HepG2 (cell line): ENCODE measurements around the gene UNG. TPM values are rescaled to one million over a fixed set of nuclear protein-coding genes. Genes with fewer than 3 reads are reported as not detected.

Source experiments
- ATAC-seq: fragments of 200-7000 bp; cut with Tn5 transposase; 3 replicates; pipeline ENCODE4 v1.9.1; 2020; ENCODE audit warnings: mild to moderate bottlenecking, moderate library complexity
- BruUV-seq: library from RNA; stranded (reverse); fragments of 400-500 nt; replicated peaks from 2 replicates; lab custom pipeline; 2021; lab: Mats Ljungman, UMichigan
- CTCF ChIA-PET: fragments of 300-600 bp; formaldehyde crosslinking; extraction: SDS; loops from one replicate; lab custom pipeline; 2021; ENCODE audit warnings: low total read pairs, inconsistent platforms, low intra/inter-chr PET ratio; lab: Yijun Ruan, JAX
- POLR2A ChIA-PET: fragments of 350-600 bp; sonication (Branson Sonifier 250); formaldehyde crosslinking; loops from one replicate; lab custom pipeline; 2020; ENCODE audit warnings: antibody characterized with exemption, inconsistent platforms; lab: Yijun Ruan, JAX
- DNase-seq: peaks from one replicate; pipeline ENCODE4 v3.0.0-alpha.2; 2015; ENCODE audit warnings: low spot score
- FAIRE-seq: peaks from 3 replicates; lab custom pipeline; 2011; peaks lifted over from hg19 to GRCh38; lab: Jason Lieb, UNC
- H2AFZ ChIP-seq: one replicate; pipeline ENCODE4 v1.6.1; 2011; ENCODE audit warnings: low read length, inconsistent platforms
- H3K27ac ChIP-seq: fragments of 300-600 bp; 3 replicates; pipeline ENCODE4 v1.8.0; 2011; ENCODE audit warnings: mixed run types, mild to moderate bottlenecking, mixed read lengths, low read length, inconsistent platforms; ENCODE audit not compliant: insufficient read depth; ENCODE audit errors: extremely low read length
- H3K27me3 ChIP-seq, 2 experiments: fragments of 200-600 bp in 1 of 2; 2 replicates in 1 of 2; 3 replicates in 1 of 2; pipeline versions ENCODE4 v1.6.0 to v1.8.0; 2011; ENCODE audit warnings: low read length in 2 of 2, mild to moderate bottlenecking in 2 of 2, moderate library complexity in 2 of 2, inconsistent platforms in 1 of 2; ENCODE audit not compliant: insufficient read depth in 2 of 2, control insufficient read depth in 1 of 2
- H3K36me3 ChIP-seq, 2 experiments: fragments of 200-600 bp in 1 of 2; replicated peaks in 1 of 2; 2 replicates in 1 of 2; 3 replicates in 1 of 2; pipeline versions ENCODE4 v1.5.1 to v1.8.0; 2011; ENCODE audit warnings: low read length in 2 of 2, inconsistent platforms in 1 of 2; ENCODE audit not compliant: insufficient read depth in 2 of 2, control insufficient read depth in 1 of 2
- H3K4me1 ChIP-seq: 2 replicates; pipeline ENCODE4 v1.5.1; 2012; ENCODE audit warnings: low read length, inconsistent platforms; ENCODE audit not compliant: insufficient read depth
- H3K4me2 ChIP-seq: 2 replicates; pipeline ENCODE4 v1.6.0; 2011; ENCODE audit warnings: low read depth, low read length, inconsistent platforms
- H3K4me3 ChIP-seq, 3 experiments: fragments of 200-600 bp in 1 of 3; sonication (generic), shearing (Covaris generic) in 1 of 3; replicated peaks in 1 of 3; 2 replicates each; pipeline ENCODE4 v1.5.1; 2011 to 2016; ENCODE audit warnings: low read length in 3 of 3, inconsistent platforms in 2 of 3, low read depth in 2 of 3, mild to moderate bottlenecking in 2 of 3, control low read depth in 1 of 3, mixed read lengths in 1 of 3; ENCODE audit not compliant: insufficient read depth in 1 of 3
- H3K79me2 ChIP-seq: one replicate; pipeline ENCODE4 v1.6.1; 2011; ENCODE audit warnings: low read length, inconsistent platforms; ENCODE audit not compliant: insufficient read depth
- H3K9ac ChIP-seq: 2 replicates; pipeline ENCODE4 v1.6.0; 2011; ENCODE audit warnings: mild to moderate bottlenecking, low read depth, low read length, inconsistent platforms; ENCODE audit not compliant: insufficient read depth
- H3K9me3 ChIP-seq: 2 replicates; pipeline ENCODE4 v1.5.1; 2012; ENCODE audit warnings: mild to moderate bottlenecking, low read length
- H4K20me1 ChIP-seq: 2 replicates; pipeline ENCODE4 v1.6.0; 2011; ENCODE audit warnings: inconsistent platforms, mild to moderate bottlenecking, low read length, moderate library complexity; ENCODE audit not compliant: insufficient read depth
- ARNTL ChIP-seq: sonication (generic); formaldehyde crosslinking; IDR thresholded peaks from 2 replicates; pipeline ENCODE4 v1.4.0; 2020; ENCODE audit warnings: mild to moderate bottlenecking, missing genetic modification reagents
- HMG20B ChIP-seq: conservative IDR thresholded peaks from 2 replicates; pipeline ENCODE4 v1.6.1; 2016; ENCODE audit warnings: missing genetic modification reagents, missing compliant biosample characterization
- HNF4A ChIP-seq: sonication (generic); formaldehyde crosslinking; IDR thresholded peaks from 2 replicates; pipeline ENCODE4 v1.4.0; 2020; ENCODE audit warnings: missing genetic modification reagents
- NCOR1 ChIP-seq: fragments of 200-600 bp; sonication (generic); IDR thresholded peaks from 2 replicates; pipeline ENCODE4 v1.7.0; 2017; ENCODE audit warnings: antibody characterized with exemption, low read length, borderline replicate concordance
- NR2F6 ChIP-seq, 2 experiments: IDR thresholded peaks; 2 replicates each; pipeline ENCODE4 v1.6.1; 2016; ENCODE audit warnings: antibody characterized with exemption in 1 of 2, mild to moderate bottlenecking in 1 of 2
- NR3C1 ChIP-seq: sonication (generic); formaldehyde crosslinking; IDR thresholded peaks from 2 replicates; pipeline ENCODE4 v1.4.0; 2020; ENCODE audit warnings: missing genetic modification reagents
- RAD21 ChIP-seq: fragments of 450-650 bp; formaldehyde crosslinking; IDR thresholded peaks from 2 replicates; pipeline ENCODE4 v1.5.0; 2020; ENCODE audit warnings: mild to moderate bottlenecking
- SOX5 ChIP-seq: IDR thresholded peaks from 2 replicates; pipeline ENCODE4 v1.6.1; 2016; ENCODE audit warnings: borderline replicate concordance
- STAG1 ChIP-seq: sonication (generic); formaldehyde crosslinking; IDR thresholded peaks from 2 replicates; pipeline ENCODE4 v1.4.0; 2020; ENCODE audit warnings: missing genetic modification reagents
- XRCC5 ChIP-seq: fragments of 200-400 bp; formaldehyde crosslinking; optimal IDR thresholded peaks from 2 replicates; pipeline ENCODE3; 2017; ENCODE audit warnings: mild to moderate bottlenecking, low read length
- ZBTB3 ChIP-seq: sonication (generic); formaldehyde crosslinking; IDR thresholded peaks from 2 replicates; pipeline ENCODE4 v1.4.0; 2020; ENCODE audit warnings: low read depth, mild to moderate bottlenecking, moderate library complexity, missing genetic modification reagents, borderline replicate concordance
- ZNF205 ChIP-seq: IDR thresholded peaks from 2 replicates; pipeline ENCODE4 v1.6.1; 2018; ENCODE audit warnings: missing biosample characterization, missing genetic modification reagents
- ZNF263 ChIP-seq: sonication (generic); formaldehyde crosslinking; IDR thresholded peaks from 2 replicates; pipeline ENCODE4 v1.4.0; 2020; ENCODE audit warnings: missing genetic modification reagents
- ZNF354B ChIP-seq: sonication (generic); formaldehyde crosslinking; IDR thresholded peaks from 2 replicates; pipeline ENCODE4 v1.8.0; 2022; ENCODE audit warnings: mild to moderate bottlenecking, missing genetic modification reagents
- ZNF614 ChIP-seq: IDR thresholded peaks from 2 replicates; pipeline ENCODE4 v1.6.1; 2018; ENCODE audit warnings: missing biosample characterization, missing genetic modification reagents, inconsistent platforms, borderline replicate concordance
- WGBS: methylation state at CpG from one replicate; pipeline ENCODE4 v1.1.6; 2017; ENCODE audit warnings: low lambda C conversion rate; 5-methylcytosine and 5-hydroxymethylcytosine counted together
- in situ Hi-C: cut with HindIII; loops from 2 replicates; pipeline ENCODE4 v1.10.0; 2017; ENCODE audit warnings: low pct_unique_long_range_greater_than_20kb; ENCODE audit not compliant: extremely low pct_ligation_motif_present
- intact Hi-C: fragments of 100-400 bp; cut with micrococcal nuclease; formaldehyde crosslinking; loops from one replicate; pipeline ENCODE4 v1.10.0; 2022; ENCODE audit not compliant: unreplicated experiment
- polyA plus RNA-seq, 8 experiments: library from polyadenylated mRNA; depleted of rRNA in 3 of 8; stranded (reverse) in 7 of 8; unstranded in 1 of 8; fragments of >200 nt; fragmentation: Illumina TruSeq in 4 of 8; extraction: Trizol in 4 of 8; gene quantifications; 2 replicates each; pipeline versions ENCODE4 v1.2.1 to v1.2.3, GENCODE V29; 2011 to 2016; ENCODE audit warnings: low read depth in 4 of 8, missing spikeins in 1 of 8, mixed read lengths in 1 of 8; ENCODE audit not compliant: insufficient read depth in 1 of 8
- total RNA-seq, 5 experiments: library from RNA; depleted of rRNA; stranded (reverse); fragments of >200 nt; fragmentation: Illumina TruSeq; extraction: Trizol; gene quantifications; 2 replicates each; pipeline ENCODE4 v1.2.3, GENCODE V29; 2016; ENCODE audit warnings: low read depth in 1 of 5
- TF ChIP-seq, protein P1 (sequence below): IDR thresholded peaks from 2 replicates; pipeline ENCODE4 v1.6.1; 2016
- TF ChIP-seq, protein P2 (sequence below): sonication (generic); formaldehyde crosslinking; IDR thresholded peaks from 2 replicates; pipeline ENCODE4 v1.8.1; 2022; ENCODE audit warnings: mild to moderate bottlenecking, missing genetic modification reagents
- TF ChIP-seq, protein P3 (sequence below): sonication (generic); formaldehyde crosslinking; IDR thresholded peaks from 2 replicates; pipeline ENCODE4 v1.4.0; 2020; ENCODE audit warnings: missing genetic modification reagents
- TF ChIP-seq, protein P4 (sequence below): sonication (generic); formaldehyde crosslinking; conservative IDR thresholded peaks from 2 replicates; pipeline ENCODE4 v1.8.0; 2022; ENCODE audit warnings: mild to moderate bottlenecking, moderate library complexity, missing genetic modification reagents

The UNG gene
- total and polyA plus RNA-seq, 2 of the 13 experiments (the other 11 are each of a cell fraction or from before 2014, with no cell fraction given), result 23.3 to 114 TPM

DNA sequence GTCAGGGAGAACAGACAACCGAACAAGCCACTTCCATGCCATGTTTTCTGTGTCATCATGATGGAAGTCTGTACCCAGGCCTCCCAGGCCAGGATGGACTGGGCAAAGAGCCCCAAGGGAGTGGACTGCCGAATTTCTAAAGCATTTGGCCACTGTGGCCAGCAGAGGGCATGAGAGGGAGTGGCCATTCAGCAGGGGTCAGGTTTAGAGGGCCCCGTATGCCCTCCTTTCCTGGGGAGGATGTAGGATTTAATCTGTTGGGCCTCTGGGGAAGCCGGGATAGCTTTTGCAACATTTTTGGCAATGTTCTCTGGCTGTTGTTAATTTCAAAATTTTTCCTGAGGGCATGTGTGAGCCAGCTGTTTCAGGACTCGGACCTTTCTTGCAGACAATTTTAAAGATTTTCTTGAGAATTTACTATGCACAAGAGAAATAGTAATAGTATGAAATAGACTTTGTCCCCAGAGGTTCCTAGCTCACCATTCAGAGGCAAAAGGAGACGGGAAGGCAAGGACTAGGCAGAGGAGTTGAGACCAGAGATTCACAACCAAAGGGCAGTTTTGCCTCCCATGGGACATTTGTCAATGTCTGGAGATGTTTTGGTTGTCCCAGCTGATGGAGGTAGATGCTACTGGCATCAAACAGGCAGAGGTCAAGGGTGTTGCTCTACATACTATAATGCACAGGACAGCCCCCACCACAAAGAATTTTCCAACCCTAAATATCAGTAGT, 37.0 kb downstream of the UNG start:
- no peak for DNase-seq
- ChIA-PET POLR2A (interaction anchor here (1.4 to 1.9 kb wide), 2 partner anchors 18 to 20 kb away, joined by 3 to 5 read pairs; partner anchors contain the start of gene ACACB), CTCF (interaction anchor here (1.0 to 2.7 kb wide), 2 partner anchors 23 to 251 kb away, joined by 4 to 8 read pairs; no protein-coding TSS in a partner anchor)
- H3K27ac ChIP-seq, result no peak overlapping the region
- H3K27me3 ChIP-seq, result no peaks in the 10 kb centered on the region
- H3K79me2 ChIP-seq, result no peaks in the 10 kb centered on the region
- no peak for FAIRE-seq
- no peak overlapping the region for H3K4me2 ChIP-seq
- intact Hi-C loops, result loop anchor here (1.0 to 2.0 kb wide), 2 partner anchors 120 to 251 kb away; no protein-coding TSS in a partner anchor
- no peak overlapping the region for H2AFZ ChIP-seq
- no peaks in the 10 kb centered on the region for H3K36me3 ChIP-seq
- in situ Hi-C loops, result loop anchor here (10.0 kb wide), 2 partner anchors 110 to 250 kb away; no protein-coding TSS in a partner anchor
- 65% methylated on average over 6 of the region's 6 CpGs for WGBS
- ATAC-seq, result peak; percentile 92
- H3K4me1 ChIP-seq, result no peaks in the 10 kb centered on the region
- H3K9me3 ChIP-seq, result no peaks in the 10 kb centered on the region
- H3K4me3 ChIP-seq, result no peak overlapping the region
- H3K9ac ChIP-seq, result no peak overlapping the region
- BruUV-seq, result no TSS peak
- H4K20me1 ChIP-seq, result no peaks in the 10 kb centered on the region
- TF ChIP-seq NCOR1 (no peak), ZNF205 (no peak), NR3C1 (CRISPR knock-in tag) (no peak), ZNF614 (CRISPR knock-in tag) (no peak), HNF4A (CRISPR knock-in tag) (peak; percentile 21; the same call in 1 of the 2 replicates), RAD21 (CRISPR knock-in tag) (peak; percentile 76), HMG20B (CRISPR knock-in tag) (no peak), STAG1 (peak; percentile 71), XRCC5 (peak; percentile 67), ARNTL (CRISPR knock-in tag) (no peak), ZNF354B (no peak), NR2F6 (IDR thresholded peaks at IDR 0.05) (0 out of 2 replicates have a peak, but pooled peaks have one; percentile 30), NR2F6 (CRISPR knock-in tag; IDR thresholded peaks at IDR 0.05) (no peak), SOX5 (CRISPR knock-in tag) (no peak), ZNF263 (CRISPR knock-in tag) (0 out of 2 replicates have a peak, but pooled peaks have one; percentile 20), ZBTB3 (CRISPR knock-in tag) (no peak)
- TF ChIP-seq, protein P1, sequence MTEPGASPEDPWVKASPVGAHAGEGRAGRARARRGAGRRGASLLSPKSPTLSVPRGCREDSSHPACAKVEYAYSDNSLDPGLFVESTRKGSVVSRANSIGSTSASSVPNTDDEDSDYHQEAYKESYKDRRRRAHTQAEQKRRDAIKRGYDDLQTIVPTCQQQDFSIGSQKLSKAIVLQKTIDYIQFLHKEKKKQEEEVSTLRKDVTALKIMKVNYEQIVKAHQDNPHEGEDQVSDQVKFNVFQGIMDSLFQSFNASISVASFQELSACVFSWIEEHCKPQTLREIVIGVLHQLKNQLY (CRISPR knock-in tag), result no peak
- TF ChIP-seq, protein P2, sequence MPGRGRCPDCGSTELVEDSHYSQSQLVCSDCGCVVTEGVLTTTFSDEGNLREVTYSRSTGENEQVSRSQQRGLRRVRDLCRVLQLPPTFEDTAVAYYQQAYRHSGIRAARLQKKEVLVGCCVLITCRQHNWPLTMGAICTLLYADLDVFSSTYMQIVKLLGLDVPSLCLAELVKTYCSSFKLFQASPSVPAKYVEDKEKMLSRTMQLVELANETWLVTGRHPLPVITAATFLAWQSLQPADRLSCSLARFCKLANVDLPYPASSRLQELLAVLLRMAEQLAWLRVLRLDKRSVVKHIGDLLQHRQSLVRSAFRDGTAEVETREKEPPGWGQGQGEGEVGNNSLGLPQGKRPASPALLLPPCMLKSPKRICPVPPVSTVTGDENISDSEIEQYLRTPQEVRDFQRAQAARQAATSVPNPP, result no peak
- TF ChIP-seq, protein P3, sequence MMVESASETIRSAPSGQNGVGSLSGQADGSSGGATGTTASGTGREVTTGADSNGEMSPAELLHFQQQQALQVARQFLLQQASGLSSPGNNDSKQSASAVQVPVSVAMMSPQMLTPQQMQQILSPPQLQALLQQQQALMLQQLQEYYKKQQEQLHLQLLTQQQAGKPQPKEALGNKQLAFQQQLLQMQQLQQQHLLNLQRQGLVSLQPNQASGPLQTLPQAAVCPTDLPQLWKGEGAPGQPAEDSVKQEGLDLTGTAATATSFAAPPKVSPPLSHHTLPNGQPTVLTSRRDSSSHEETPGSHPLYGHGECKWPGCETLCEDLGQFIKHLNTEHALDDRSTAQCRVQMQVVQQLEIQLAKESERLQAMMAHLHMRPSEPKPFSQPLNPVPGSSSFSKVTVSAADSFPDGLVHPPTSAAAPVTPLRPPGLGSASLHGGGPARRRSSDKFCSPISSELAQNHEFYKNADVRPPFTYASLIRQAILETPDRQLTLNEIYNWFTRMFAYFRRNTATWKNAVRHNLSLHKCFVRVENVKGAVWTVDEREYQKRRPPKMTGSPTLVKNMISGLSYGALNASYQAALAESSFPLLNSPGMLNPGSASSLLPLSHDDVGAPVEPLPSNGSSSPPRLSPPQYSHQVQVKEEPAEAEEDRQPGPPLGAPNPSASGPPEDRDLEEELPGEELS (CRISPR knock-in tag), result 0 out of 2 replicates have a peak, but pooled peaks have one; percentile 31
- TF ChIP-seq, protein P4, sequence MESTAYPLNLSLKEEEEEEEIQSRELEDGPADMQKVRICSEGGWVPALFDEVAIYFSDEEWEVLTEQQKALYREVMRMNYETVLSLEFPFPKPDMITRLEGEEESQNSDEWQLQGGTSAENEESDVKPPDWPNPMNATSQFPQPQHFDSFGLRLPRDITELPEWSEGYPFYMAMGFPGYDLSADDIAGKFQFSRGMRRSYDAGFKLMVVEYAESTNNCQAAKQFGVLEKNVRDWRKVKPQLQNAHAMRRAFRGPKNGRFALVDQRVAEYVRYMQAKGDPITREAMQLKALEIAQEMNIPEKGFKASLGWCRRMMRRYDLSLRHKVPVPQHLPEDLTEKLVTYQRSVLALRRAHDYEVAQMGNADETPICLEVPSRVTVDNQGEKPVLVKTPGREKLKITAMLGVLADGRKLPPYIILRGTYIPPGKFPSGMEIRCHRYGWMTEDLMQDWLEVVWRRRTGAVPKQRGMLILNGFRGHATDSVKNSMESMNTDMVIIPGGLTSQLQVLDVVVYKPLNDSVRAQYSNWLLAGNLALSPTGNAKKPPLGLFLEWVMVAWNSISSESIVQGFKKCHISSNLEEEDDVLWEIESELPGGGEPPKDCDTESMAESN (CRISPR knock-in tag), result no peak
